Rectal smooth muscle tissue (tissue), 1 donor: ENCODE data around the gene DUSP12.
"Not testable (repeated sequence)": the region's sequence is repeated elsewhere in the genome, so short reads cannot be mapped to it uniquely, and the experiment has no call there.

Experiments
- H3K27ac ChIP-seq: one replicate; pipeline ENCODE4 v1.7.0; 2013; ENCODE audit warnings: low read depth, low read length, inconsistent platforms
- H3K27me3 ChIP-seq: one replicate; pipeline ENCODE4 v1.7.0; 2013; ENCODE audit warnings: low read length; ENCODE audit not compliant: control insufficient read depth, insufficient read depth
- H3K36me3 ChIP-seq: one replicate; pipeline ENCODE4 v1.7.0; 2013; ENCODE audit warnings: low read length; ENCODE audit not compliant: control insufficient read depth, insufficient read depth
- H3K4me1 ChIP-seq: one replicate; pipeline ENCODE4 v1.7.0; 2013; ENCODE audit warnings: low read length; ENCODE audit not compliant: control insufficient read depth, insufficient read depth
- H3K4me3 ChIP-seq: one replicate; pipeline ENCODE4 v1.7.0; 2013; ENCODE audit warnings: low read length
- H3K9ac ChIP-seq: one replicate; pipeline ENCODE4 v1.7.0; 2013; ENCODE audit warnings: low read length

DUSP12 gene

GRCh38 chr1:161720956-161721737 is 28.4 kb upstream of the DUSP12 start, which contains the start of gene FCRLB:
Gene FCRLB (plus strand): TSS chr1:161721544. CDS start chr1:161722673, 1,129 bp downstream.
- H3K36me3 ChIP-seq: no peaks in the 10 kb centered on the region
- H3K9ac ChIP-seq: no peak within 1 kb of the TSS
- H3K4me3 ChIP-seq: no peak within 1 kb of the TSS

DNA sequence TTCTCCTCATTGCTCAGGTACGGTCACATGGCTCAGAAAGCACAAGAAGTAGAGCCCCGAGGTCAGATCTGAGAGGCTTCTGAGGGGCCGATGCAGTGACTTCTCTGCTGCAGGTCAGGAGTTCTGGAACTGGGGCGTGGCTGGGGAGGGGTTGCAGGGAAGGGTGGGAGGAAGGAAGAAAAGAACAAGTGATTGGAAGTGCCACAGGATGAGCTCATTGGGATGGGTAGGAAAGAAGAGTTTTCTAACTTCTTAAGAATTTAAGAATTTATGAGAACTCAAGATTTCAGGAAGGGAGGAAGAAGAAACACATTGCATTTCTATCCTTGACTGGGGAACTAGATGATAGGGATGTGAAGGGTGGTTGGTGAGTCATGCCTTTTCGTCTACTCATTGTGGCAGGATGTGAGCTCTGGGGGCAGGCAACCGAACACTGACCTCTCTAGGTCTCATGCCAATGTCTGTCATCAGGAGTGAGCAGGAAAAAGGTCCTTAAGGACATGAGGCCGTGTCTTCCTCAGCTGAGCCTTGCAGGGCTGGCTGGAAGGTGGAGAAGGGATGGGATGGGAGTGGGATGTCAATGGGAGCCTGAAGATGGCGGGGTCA is 27.7 kb upstream of the DUSP12 start:
- Histone ChIP-seq H3K27ac (no peak overlapping the region), H3K4me1 (no peaks in the 10 kb centered on the region), H3K9ac (no peak overlapping the region), H3K4me3 (no peak overlapping the region), H3K36me3 (no peaks in the 10 kb centered on the region), H3K27me3 (peaks cover 3% of the 10 kb centered on the region)

More at GRCh38 chr1:161720956-161721737, 28.4 kb upstream of the DUSP12 start, which contains the start of gene FCRLB:
- peaks cover 3% of the 10 kb centered on the region for H3K27me3 ChIP-seq
- H3K4me1 ChIP-seq: no peaks in the 10 kb centered on the region
- no peak within 1 kb of the TSS for H3K27ac ChIP-seq

GRCh38 chr1:161722406-161722805 is 27.2 kb upstream of the DUSP12 start:
- Histone ChIP-seq H3K27me3 (peaks cover 3% of the 10 kb centered on the region), H3K36me3 (no peaks in the 10 kb centered on the region)

GRCh38 chr1:161723459-161724141 is 26.0 kb upstream of the DUSP12 start:
- no peak overlapping the region for H3K27ac ChIP-seq
- H3K36me3 ChIP-seq: no peaks in the 10 kb centered on the region
- no peak overlapping the region for H3K4me3 ChIP-seq
- H3K4me1 ChIP-seq: no peaks in the 10 kb centered on the region
- peaks cover 3% of the 10 kb centered on the region for H3K27me3 ChIP-seq
- H3K9ac ChIP-seq: no peak overlapping the region

More at GRCh38 chr1:161722406-161722805, 27.2 kb upstream of the DUSP12 start:
- Histone ChIP-seq H3K4me3 (no peak overlapping the region), H3K27ac (no peak overlapping the region), H3K4me1 (no peaks in the 10 kb centered on the region), H3K9ac (no peak overlapping the region)

- H3K4me3 ChIP-seq: peak overlapping the region; percentile 83
- not testable (repeated sequence) for H3K27ac ChIP-seq, H3K27me3 ChIP-seq, H3K4me1 ChIP-seq, H3K36me3 ChIP-seq, H3K9ac ChIP-seq
These were observed 24.2 kb upstream of the DUSP12 start for GRCh38 chr1:161725258-161725907.

DNA sequence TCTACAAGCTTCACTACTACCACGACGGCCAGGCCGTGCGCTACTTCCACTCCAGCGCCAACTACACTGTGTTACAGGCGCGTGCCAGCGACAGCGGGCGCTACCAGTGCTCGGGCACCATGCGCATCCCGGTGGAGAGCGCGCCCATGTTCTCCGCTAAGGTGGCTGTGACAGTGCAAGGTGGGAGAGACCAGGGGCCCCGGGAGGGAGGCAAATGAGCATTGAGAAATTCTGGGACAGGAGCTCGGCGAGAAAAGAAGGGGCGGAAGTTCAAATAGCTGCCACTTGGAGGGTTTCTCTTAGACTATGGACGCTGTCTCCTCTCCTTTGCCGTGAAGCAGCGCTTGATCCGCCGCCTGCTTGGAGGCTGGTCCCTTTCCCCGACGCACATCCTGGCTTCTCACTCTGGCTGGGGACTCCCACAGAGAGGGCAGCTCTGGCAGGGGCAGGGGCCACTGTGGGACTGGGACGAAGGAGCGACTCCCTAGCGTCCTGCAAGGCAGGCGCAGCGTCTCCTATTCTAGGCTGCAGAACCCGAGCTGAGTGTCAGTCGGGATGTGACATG is 23.6 kb upstream of the DUSP12 start:
- peak overlapping the region; percentile 83 for H3K4me3 ChIP-seq
- H3K36me3 ChIP-seq: no peaks in the 10 kb centered on the region
- peak overlapping the region; percentile 64 for H3K27ac ChIP-seq
- peaks cover 3% of the 10 kb centered on the region for H3K27me3 ChIP-seq
- H3K4me1 ChIP-seq: no peaks in the 10 kb centered on the region
- H3K9ac ChIP-seq: peak overlapping the region; percentile 59

GRCh38 chr1:161726473-161727255 is 22.9 kb upstream of the DUSP12 start:
- H3K27me3 ChIP-seq: peaks cover 3% of the 10 kb centered on the region
- H3K36me3 ChIP-seq: no peaks in the 10 kb centered on the region
- no peaks in the 10 kb centered on the region for H3K4me1 ChIP-seq
- peak overlapping the region; percentile 83 for H3K4me3 ChIP-seq
- peak overlapping the region; percentile 64 for H3K27ac ChIP-seq
- H3K9ac ChIP-seq: peak overlapping the region; percentile 59

- Histone ChIP-seq H3K27me3 (peaks cover 3% of the 10 kb centered on the region), H3K9ac (peak overlapping the region; percentile 49), H3K27ac (peak overlapping the region; percentile 62), H3K36me3 (no peaks in the 10 kb centered on the region), H3K4me3 (peak overlapping the region; percentile 73), H3K4me1 (no peaks in the 10 kb centered on the region)
These were observed 22.2 kb upstream of the DUSP12 start for GRCh38 chr1:161727256-161727924.

- Histone ChIP-seq H3K4me1 (no peaks in the 10 kb centered on the region), H3K4me3 (no peak overlapping the region), H3K9ac (no peak overlapping the region), H3K27ac (no peak overlapping the region), H3K36me3 (no peaks in the 10 kb centered on the region), H3K27me3 (no peaks in the 10 kb centered on the region)
These were observed 21.0 kb upstream of the DUSP12 start for GRCh38 chr1:161728376-161729226.

- H3K36me3 ChIP-seq: no peaks in the 10 kb centered on the region
- no peak overlapping the region for H3K4me3 ChIP-seq
- no peak overlapping the region for H3K27ac ChIP-seq
- H3K4me1 ChIP-seq: no peaks in the 10 kb centered on the region
- no peak overlapping the region for H3K9ac ChIP-seq
- no peaks in the 10 kb centered on the region for H3K27me3 ChIP-seq
These were observed 19.5 kb upstream of the DUSP12 start for GRCh38 chr1:161730050-161730564.
